HG02884 (cell line): ENCODE results near the gene ALPP.
"Not testable (repeated sequence)": the region's sequence is repeated elsewhere in the genome, so short reads cannot be mapped to it uniquely, and the experiment has no call there.

Source experiments
- ATAC-seq: cut with Tn5 transposase; IDR thresholded peaks from one replicate; pipeline ENCODE4 v1.9.1; 2021; ENCODE audit warnings: mild to moderate bottlenecking, moderate library complexity; ENCODE audit not compliant: unreplicated experiment

ALPP gene

DNA sequence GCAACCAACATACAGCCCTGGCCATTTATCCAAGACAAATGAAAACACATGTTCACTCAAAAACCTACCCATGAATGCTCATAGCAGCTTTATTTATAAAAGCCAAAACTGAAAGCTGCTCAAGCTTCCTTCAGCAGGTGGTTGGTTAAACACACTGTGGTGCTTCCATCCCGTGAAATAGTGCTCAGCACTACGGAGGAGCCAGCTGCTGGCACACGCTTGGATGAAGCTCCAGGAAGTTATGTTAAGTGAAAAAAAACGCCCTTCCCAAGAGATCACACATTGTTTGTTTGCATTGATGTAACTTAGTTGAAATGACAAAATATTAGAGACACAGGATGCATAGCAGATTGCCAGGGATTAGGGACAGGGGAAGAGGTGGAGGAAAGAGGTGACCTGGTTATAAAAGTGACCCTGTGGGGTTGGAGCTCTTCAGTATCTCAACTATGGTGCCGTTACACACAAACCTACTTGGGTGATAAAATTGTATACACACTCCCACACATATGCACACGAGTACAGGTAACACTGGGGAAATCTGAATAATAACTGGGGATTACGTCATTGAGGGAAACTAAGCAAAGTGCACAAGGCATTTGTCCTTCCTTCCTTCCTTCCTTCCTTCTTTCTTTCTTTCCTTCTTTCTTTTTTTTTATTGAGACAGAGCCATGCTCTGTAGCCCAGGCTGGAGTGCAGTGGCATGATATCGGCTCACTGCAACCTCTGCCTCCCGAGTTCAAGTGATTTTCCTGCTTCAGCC lies 21.9 kb downstream of the ALPP start:
- ATAC-seq: no peak

DNA sequence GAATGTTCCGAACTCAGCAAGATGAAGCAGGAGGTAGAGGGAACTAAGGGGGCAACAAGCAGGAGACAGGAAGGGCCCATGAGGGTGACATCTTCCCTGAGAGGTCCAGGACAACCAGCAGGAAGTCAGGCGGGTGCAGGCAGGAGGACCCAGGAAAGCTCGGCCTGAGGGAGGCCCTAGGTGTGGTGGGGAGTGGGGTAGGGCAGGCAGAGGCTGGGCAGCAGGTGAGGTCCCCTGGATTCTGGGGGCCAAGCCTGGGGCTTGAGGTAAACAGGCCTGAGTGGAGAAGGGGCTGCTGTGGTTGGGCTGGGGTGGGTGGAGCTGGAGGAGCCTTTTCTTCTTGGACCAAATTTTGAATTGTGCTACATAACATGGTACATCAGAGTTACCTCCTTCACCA lies 24.0 kb downstream of the ALPP start:
- ATAC-seq: no peak

DNA sequence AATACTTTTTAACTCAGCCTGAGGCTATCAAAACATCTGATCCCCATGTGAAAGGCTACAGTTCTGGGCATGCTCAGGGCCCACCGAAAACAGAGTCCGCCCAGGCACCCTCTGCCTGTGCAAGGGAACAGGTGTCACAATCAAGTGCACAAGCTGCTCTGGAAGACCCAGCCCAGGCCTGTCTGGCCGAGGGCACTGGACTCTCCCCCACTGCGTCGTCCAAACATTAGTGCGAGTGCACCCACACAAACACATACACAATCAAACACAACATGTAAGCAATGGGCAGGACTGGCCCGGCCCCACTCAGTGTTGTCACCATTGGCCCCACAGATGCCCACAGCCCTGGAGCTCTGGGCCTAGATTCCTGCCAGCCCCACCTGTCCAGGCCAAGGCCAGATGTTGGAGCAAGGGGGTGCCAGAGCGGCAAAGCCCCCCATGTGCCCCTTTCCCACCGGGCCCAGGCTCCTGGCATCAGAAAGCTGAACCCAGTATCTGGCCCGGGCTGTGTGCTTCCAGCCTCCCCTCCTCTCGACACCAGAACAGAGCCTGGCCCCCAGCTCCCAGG lies 27.5 kb downstream of the ALPP start:
- ATAC-seq: no peak

DNA sequence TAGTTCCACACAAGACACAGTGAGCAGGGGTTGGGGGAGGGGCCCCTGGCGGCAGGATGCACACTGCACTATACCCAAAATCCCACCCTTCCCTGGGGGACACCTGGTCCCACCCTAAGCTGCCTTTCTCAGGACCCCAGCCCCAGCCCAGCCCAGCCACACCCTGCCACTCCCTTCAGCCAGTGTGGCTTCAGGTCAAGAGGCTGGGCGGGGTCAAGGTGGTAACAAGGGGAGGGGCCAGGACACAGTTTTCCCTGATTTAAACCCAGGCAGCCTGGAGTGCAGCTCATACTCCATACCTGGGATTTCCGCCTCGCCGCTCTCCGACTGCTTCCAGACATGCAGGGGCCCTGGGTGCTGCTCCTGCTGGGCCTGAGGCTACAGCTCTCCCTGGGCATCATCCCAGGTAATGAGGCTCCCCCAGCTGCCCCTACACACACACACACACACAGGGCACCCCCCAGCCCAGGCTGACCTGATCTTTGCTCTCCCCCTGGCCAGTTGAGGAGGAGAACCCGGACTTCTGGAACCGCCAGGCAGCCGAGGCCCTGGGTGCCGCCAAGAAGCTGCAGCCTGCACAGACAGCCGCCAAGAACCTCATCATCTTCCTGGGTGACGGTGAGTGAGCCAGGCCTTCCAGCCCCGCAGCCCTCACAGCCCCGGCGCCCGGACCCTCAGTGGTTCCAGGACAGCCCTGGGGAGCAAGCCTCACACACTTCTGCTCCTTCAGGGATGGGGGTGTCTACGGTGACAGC lies 28.2 kb downstream of the ALPP start, which contains the start of gene ALPG:
Gene ALPG, plus strand, starts transcription at position 289 of the 755 bp plus-strand sequence. Its CDS starts 51 bp downstream, at position 340.
- no peak for ATAC-seq

DNA sequence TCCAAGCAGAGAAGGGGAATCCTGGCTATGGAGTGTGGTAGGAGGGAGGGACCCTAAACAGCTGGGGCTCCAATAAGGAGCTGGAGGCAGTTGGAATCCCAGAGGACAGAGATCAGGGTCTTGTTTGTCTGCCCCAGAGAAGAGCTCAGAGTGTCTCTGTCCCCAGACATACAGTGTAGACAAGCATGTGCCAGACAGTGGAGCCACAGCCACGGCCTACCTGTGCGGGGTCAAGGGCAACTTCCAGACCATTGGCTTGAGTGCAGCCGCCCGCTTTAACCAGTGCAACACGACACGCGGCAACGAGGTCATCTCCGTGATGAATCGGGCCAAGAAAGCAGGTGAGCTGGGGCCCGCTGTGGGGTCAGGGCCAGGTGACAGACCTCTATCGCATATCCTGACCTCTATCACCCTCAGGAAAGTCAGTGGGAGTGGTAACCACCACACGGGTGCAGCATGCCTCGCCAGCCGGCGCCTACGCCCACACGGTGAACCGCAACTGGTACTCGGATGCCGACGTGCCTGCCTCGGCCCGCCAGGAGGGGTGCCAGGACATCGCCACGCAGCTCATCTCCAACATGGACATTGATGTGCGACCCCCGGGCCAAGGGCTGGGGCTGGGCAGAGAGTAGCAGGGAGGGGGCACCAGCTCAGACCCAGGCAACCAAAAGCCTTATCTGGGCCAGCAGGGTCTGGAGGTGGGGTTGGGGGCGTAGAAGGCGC lies 29.0 kb downstream of the ALPP start:
- ATAC-seq: not testable (repeated sequence)

DNA sequence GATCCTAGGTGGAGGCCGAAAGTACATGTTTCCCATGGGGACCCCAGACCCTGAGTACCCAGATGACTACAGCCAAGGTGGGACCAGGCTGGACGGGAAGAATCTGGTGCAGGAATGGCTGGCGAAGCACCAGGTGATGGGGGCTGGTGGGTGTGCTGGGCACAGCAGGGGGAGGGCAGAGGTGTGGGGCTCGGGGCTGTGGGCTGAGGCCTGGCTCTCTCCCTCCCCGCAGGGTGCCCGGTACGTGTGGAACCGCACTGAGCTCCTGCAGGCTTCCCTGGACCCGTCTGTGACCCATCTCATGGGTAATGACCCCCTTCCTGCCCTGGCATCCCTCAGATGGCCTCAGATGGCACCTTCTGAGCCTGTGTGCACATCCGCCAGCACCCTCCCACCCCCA lies 29.7 kb downstream of the ALPP start:
- ATAC-seq: not testable (repeated sequence)

DNA sequence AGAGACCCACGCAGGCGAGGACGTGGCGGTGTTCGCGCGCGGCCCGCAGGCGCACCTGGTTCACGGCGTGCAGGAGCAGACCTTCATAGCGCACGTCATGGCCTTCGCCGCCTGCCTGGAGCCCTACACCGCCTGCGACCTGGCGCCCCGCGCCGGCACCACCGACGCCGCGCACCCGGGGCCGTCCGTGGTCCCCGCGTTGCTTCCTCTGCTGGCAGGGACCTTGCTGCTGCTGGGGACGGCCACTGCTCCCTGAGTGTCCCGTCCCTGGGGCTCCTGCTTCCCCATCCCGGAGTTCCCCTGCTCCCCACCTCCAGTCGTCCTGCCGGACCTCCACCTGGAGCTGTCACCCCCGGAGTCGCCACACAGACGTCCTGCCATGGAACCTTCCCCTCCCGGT lies 31.1 kb downstream of the ALPP start:
- ATAC-seq: not testable (repeated sequence)

DNA sequence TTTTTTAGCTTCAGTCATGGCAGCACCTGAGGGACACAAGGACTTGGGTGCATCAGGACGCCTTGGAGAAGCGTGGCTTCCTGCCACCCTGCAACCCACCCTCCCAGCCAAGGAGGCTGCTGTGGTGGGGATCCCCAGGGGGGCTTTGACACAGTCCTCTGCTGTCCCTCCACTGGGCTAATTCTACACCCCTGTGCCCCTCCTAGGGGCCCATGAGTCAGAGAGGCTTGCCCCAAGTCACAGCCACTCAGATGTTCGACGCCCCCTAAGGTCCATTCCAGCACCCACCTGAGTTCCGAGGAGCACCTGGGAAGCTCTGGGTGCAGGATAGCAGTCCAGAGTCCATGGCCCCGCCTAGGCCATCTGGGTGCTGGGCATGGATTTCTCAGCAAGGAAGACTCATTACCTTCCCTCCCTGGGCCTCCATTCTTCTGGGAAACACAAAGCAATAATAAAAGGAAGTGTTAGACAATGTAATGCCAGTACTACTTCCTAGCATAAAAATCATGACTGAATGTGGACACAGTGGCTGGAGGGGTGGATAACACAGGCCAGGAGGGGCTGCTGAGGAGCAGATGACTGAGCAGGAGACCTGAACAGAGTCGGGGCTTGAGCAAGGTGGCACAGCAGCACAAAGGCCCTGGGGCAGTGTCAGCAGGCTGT lies 31.8 kb downstream of the ALPP start:
- ATAC-seq: no peak

DNA sequence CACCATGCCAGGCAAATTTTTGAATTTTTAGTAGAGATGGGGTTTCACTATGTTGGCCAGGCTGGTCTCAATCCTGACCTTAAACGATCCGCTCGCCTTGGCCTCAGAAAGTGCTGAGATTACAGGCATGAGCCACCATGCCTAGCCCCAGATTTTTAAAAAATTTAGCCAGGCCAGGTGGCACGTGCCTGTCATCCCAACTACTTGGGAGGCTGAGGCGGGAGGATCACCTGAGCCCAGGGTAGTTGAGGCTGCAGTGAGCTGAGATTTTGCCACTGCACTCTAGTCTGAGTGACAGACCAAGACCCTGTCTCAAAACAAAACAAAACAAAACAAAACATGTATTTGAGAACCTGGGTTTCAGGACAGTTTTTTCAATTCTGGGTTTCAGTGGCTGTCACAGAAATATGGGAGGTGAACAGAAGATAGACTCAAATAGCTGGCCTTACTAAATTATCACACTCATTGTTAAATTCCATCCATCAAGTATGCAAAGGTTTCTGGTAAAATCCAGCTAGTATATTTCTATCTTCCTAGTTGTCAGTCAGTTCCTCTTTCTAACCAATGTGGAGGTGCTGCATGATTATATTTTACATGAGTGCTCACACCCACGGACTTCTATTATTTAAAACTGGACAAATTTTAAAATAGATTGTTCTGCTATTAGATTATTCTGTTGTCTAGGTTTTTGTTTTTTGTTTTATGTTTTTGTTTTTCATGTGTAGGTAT lies 33.5 kb downstream of the ALPP start:
- ATAC-seq: no peak

DNA sequence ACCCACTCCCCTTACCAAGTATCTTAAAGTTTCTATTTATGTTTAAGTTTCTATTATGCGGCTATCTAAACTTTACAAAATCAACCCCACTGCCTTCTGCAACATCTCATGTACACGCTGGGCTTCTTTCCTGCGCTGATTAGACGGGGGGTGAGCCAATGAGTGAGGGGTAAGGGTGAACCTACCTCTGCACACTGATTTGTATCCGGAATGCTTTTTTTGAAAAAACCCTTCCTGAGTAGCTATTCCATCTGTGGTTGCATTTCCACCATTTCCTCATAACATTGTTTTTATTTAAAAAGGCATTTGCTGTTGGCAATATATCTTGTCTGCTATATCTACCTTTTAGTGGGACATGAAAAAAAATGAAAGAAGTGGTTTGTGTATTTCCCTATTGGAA lies 34.4 kb downstream of the ALPP start:
- ATAC-seq: no peak

DNA sequence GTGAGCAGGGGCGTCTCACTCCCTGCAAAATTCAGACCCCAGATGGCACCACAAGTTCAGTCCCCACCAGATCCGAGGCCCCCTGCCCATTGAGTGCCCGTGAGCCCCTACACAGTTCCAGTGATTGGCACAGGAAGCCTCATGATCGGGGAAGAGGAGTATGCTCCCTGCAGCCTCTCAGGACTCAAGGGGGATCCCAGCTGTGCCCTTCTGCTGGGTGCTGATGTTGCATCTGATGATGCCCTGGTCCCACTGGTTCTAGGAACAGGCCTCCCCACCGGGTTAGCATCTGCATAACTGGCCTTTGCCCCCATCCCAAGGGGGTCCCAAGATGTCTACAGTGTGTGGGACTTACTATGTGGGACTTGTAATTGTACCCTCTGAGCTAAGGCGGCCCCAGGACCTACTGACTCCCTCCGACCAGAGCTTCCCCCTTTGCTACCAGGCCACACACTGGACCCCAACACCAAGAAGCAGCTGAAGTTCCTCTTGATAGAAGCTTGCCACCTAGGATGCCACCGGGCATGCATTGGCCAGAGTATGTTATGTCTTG lies 36.7 kb downstream of the ALPP start:
- no peak for ATAC-seq

DNA sequence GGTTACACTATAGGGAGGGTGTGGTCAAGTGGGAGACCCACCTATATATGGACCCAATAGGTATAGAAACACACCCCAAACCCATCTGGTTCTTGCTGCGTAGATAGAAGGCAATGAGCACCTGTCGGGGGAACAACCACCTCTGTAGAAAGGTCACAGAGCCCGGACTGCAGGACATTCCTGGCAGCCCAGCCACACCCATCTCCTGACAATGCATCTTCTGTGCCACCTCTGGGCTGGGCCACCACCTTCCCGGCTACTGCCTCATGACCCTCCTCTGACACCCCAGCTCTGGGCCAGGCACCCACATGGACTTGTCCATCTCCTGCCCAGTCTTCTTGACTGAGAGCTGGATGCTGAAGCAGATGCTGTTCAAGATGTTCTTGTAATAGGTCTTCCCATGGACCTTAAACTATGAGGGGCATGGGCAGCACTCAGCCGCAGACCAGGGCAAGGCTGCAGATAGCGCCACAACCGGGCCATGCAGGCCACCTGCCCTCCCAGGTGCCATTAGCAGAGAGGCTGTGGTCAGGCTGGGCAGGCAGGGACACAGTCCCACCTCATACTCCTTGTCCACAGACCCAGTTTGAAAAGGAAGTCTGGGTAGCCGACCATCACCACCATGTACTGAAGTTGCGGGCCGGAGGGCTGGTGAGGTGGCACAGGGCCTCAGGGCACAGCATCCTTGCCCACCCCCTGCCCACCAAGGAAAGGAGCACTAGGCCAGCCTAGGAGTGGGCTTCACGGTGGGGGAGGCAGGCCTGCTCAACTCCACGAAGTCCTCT lies 37.4 kb downstream of the ALPP start:
- no peak for ATAC-seq

DNA sequence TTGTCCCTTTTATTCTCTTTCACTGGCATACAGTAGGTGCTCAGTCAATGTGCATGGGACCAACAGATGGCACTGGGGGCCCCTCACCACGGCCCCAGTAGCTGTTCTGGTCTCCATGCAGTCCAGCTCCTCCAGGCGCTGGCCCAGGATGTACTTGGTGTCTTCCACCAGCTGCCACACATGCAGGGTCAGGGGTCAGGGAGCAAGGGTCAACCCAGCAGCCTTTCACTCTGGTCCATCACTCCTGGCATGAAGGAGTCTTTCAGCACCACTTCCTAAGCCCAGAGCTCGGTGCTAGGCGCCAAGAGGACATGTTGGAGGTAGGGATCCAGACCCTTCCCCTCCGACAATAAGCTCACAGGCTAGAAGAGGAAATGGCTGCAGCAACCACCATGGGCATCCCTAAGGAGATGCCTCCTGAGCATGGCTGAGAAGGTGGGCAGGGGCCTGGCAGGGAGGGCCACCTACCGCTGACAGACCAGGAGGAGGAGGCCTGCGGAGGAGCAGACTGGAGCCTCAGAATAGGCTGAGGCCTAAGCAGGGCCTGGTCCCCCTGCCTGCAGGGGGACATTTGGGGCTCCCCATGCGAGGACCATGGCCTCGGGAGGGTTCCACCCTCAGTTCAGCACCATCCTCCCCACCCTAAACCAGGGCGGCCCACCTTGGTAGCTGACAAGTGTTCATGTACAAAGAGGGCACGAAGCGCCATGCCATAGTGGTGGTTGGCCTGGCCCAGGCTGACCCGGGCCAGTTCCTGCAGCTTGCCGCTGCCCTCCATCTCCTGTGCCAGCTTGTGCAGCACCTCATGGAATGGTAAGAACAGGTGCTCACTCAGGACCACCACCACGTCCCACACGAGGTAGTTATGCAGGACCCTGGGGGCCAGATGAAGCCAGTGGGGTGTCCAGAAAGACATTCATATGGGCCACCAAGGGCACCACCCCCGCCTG lies 38.2 kb downstream of the ALPP start:
- ATAC-seq: no peak

DNA sequence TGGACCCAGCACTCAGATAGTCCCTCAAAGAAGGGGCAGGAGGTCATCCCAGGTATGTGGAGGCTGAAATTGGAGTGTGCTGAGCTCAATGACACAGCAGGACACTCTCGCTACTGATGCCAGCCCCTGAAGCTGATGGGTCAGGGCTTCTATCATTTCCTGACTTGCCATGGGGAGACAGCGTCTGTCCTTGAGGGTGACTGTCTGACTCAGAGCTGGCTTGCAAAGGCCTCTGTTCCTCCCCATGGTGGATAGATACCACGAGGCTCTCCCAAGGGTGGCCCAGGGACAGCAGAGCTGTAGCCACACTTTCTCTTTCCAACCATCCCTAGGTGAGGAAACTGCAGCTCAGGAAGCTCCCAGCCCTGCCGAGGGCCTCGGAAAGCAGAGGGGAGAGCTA lies 38.9 kb downstream of the ALPP start:
- no peak for ATAC-seq

DNA sequence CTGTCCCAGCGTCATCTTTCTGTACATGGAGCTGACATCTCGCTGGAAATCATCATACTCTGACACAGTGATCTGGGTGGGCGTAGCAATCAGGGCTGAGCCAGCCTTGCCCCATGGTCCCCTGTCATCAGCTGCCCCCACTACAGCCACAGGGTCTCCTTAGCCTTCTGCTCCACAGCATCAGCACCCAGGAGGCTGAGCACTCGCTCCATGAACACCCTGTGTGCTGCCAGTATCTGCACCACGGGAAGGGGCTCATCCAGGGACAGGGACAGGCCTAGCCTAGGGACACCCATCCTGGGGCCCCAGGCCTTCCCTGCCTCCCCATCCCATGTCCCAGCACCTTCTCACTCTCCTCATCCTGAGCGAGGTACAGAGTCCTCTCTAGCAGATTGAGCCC lies 39.5 kb downstream of the ALPP start:
- ATAC-seq: no peak

DNA sequence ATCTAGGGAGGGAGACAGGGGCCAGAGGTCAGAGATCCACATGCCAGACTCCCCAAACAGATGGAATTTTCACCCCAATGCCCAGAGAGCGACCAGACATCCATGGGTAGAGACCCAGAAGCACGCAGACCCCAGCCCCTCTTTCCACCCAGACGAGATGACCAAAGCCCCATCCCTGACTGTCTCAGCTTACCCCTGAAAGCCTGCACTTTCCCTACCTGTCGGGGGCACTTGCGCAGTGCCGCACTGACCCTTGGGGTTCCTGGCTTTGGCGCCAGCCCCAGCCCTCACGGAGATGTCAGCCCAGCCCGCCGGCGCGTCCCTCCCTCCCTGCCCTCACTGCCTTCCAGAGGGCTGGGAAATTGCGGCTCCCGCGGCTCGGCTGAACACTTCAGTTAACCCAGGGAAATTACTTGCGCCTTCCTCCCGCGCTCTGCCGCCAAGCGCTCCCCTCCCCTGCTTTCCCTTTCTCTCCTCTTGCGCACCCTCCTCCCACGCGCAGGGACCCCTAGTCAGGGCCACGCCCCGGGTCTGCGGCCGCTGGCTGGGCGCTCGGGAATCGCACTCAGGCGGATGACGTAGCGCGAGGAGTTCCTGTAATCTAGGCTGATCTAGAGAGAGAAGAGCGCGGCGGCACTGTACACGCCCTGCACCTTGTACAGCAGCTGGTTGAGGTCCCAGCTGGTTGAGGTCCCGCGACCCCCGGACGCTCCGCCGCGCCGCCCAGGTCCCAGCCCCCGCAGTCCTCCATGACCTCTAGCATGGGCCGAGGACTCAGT lies 40.1 kb downstream of the ALPP start:
- ATAC-seq: no peak
